Calu3 (cell line): ENCODE measurements around the gene SNAP23. TPM values are rescaled to one million over a fixed set of nuclear protein-coding genes. Genes with fewer than 3 reads are reported as not detected.

Source experiments
- BruUV-seq: library from RNA; stranded (reverse); fragments of 400-500 nt; replicated peaks from 2 replicates; lab custom pipeline; 2021; lab: Mats Ljungman, UMichigan
- CTCF ChIA-PET: fragments of 300-600 bp; sonication (Branson Sonifier 250); formaldehyde crosslinking; loops from one replicate; lab custom pipeline; 2022; ENCODE audit warnings: antibody characterized with exemption; lab: Charles Lee
- DNase-seq: peaks from one replicate; pipeline ENCODE4 v3.0.0; 2022
- H3K27ac Mint-ChIP-seq: one replicate; pipeline ENCODE4 v1.8.0; 2022; ENCODE audit warnings: mixed read lengths; ENCODE audit not compliant: unreplicated experiment
- H3K27me3 Mint-ChIP-seq: one replicate; pipeline ENCODE4 v1.8.0; 2022; ENCODE audit warnings: mixed read lengths; ENCODE audit not compliant: unreplicated experiment
- H3K36me3 Mint-ChIP-seq: one replicate; pipeline ENCODE4 v1.8.0; 2022; ENCODE audit warnings: mild to moderate bottlenecking, moderate library complexity, mixed read lengths; ENCODE audit not compliant: insufficient read depth, unreplicated experiment
- H3K4me1 Mint-ChIP-seq: one replicate; pipeline ENCODE4 v1.8.0; 2022; ENCODE audit warnings: mild to moderate bottlenecking, low read depth, mixed read lengths; ENCODE audit not compliant: unreplicated experiment
- H3K4me3 Mint-ChIP-seq: one replicate; pipeline ENCODE4 v1.8.0; 2022; ENCODE audit warnings: mild to moderate bottlenecking, low read depth, moderate library complexity, mixed read lengths; ENCODE audit not compliant: unreplicated experiment
- H3K9me3 Mint-ChIP-seq: one replicate; pipeline ENCODE4 v1.8.0; 2022; ENCODE audit warnings: low read depth, mixed read lengths; ENCODE audit not compliant: unreplicated experiment
- CTCF ChIP-seq: fragments of 200-600 bp; IDR thresholded peaks from one replicate; pipeline ENCODE4 v1.8.0; 2022; ENCODE audit warnings: antibody characterized with exemption; ENCODE audit not compliant: unreplicated experiment
- intact Hi-C: fragments of 100-400 bp; cut with micrococcal nuclease; formaldehyde crosslinking; loops from one replicate; pipeline ENCODE4 v1.10.0; 2022; ENCODE audit not compliant: unreplicated experiment
- total RNA-seq: library from RNA; stranded (reverse); gene quantifications from 2 replicates; pipeline ENCODE4 v1.2.3, GENCODE V29; 2022

Gene SNAP23
- total RNA-seq, 1 experiment from 2014 or later, result 54.8 TPM

- intact Hi-C loops, result no loop called here
- H3K27me3 Mint-ChIP-seq, result no peaks in the 10 kb centered on the region
- BruUV-seq, result no TSS peak
- DNase-seq, result no peak
- no peaks in the 10 kb centered on the region for H3K9me3 Mint-ChIP-seq
- no peak for TF ChIP-seq CTCF
- no peak overlapping the region for H3K27ac Mint-ChIP-seq
- no peak overlapping the region for H3K4me3 Mint-ChIP-seq
- H3K36me3 Mint-ChIP-seq, result peaks cover 27% of the 10 kb centered on the region
- CTCF ChIA-PET, result no interaction called here
- peaks cover 11% of the 10 kb centered on the region for H3K4me1 Mint-ChIP-seq
These were observed 3.0 kb downstream of the SNAP23 start for GRCh38 chr15:42498212-42499068.

- BruUV-seq, result no TSS peak
These were observed 4.6 kb downstream of the SNAP23 start for GRCh38 chr15:42499858-42500609.

GRCh38 chr15:42502477-42502876 lies 7.0 kb downstream of the SNAP23 start:
- Mint-ChIP-seq H3K4me1 (no peaks in the 10 kb centered on the region), H3K27me3 (no peaks in the 10 kb centered on the region), H3K9me3 (no peaks in the 10 kb centered on the region), H3K36me3 (peaks cover 3% of the 10 kb centered on the region), H3K27ac (no peak overlapping the region), H3K4me3 (no peak overlapping the region)
- DNase-seq, result no peak
- CTCF ChIA-PET, result interaction anchor here (0.7 kb wide), 1 partner anchor 1554 kb away, joined by 5 read pairs; no protein-coding TSS in a partner anchor
- intact Hi-C loops, result no loop called here
- no TSS peak for BruUV-seq
- no peak for TF ChIP-seq CTCF

More at GRCh38 chr15:42499858-42500609, 4.6 kb downstream of the SNAP23 start:
- no peaks in the 10 kb centered on the region for H3K9me3 Mint-ChIP-seq
- no peak overlapping the region for H3K4me3 Mint-ChIP-seq
- TF ChIP-seq CTCF, result no peak
- no peaks in the 10 kb centered on the region for H3K27me3 Mint-ChIP-seq
- intact Hi-C loops, result no loop called here
- no peak for DNase-seq
- CTCF ChIA-PET, result interaction anchor here (0.5 to 0.6 kb wide), 2 partner anchors 22 to 1962 kb away, joined by 4 to 7 read pairs; no protein-coding TSS in a partner anchor
- no peaks in the 10 kb centered on the region for H3K4me1 Mint-ChIP-seq
- H3K36me3 Mint-ChIP-seq, result peaks cover 21% of the 10 kb centered on the region
- no peak overlapping the region for H3K27ac Mint-ChIP-seq

GRCh38 chr15:42503825-42504224 lies 8.4 kb downstream of the SNAP23 start:
- H3K9me3 Mint-ChIP-seq, result no peaks in the 10 kb centered on the region
- no peak for DNase-seq
- BruUV-seq, result no TSS peak
- CTCF ChIA-PET, result no interaction called here
- H3K4me1 Mint-ChIP-seq, result no peaks in the 10 kb centered on the region
- no peaks in the 10 kb centered on the region for H3K27me3 Mint-ChIP-seq
- no peak overlapping the region for H3K27ac Mint-ChIP-seq
- H3K4me3 Mint-ChIP-seq, result no peak overlapping the region
- no peak for TF ChIP-seq CTCF
- intact Hi-C loops, result loop anchor here (1.0 kb wide), 1 partner anchor 12 kb away; no protein-coding TSS in a partner anchor
- peaks cover 3% of the 10 kb centered on the region for H3K36me3 Mint-ChIP-seq
